Small intestine (tissue), 7 donors: Measurements from ENCODE around the gene DAGLA. TPM values are rescaled to one million over a fixed set of nuclear protein-coding genes. Genes with fewer than 3 reads are reported as not detected.
"Not testable (repeated sequence)": the region's sequence is repeated elsewhere in the genome, so short reads cannot be mapped to it uniquely, and the experiment has no call there.

ENCODE experiments used
- DNase-seq, 2 donors: peaks; one replicate each; pipeline versions ENCODE4 v3.0.0 to v3.0.0-alpha.2; 2013
- FAIRE-seq: peaks from 2 replicates; lab custom pipeline; 2012; peaks lifted over from hg19 to GRCh38; lab: Jason Lieb, UNC
- H3K27ac ChIP-seq, 3 donors: one replicate each; pipeline ENCODE4 v1.5.1; 2013; ENCODE audit warnings: low read length in 2 of 3, mild to moderate bottlenecking in 2 of 3, control low read depth in 1 of 3, inconsistent platforms in 1 of 3, low read depth in 1 of 3, moderate library complexity in 1 of 3
- H3K27me3 ChIP-seq, 3 donors: one replicate each; pipeline ENCODE4 v1.6.1; 2013; ENCODE audit warnings: low read length in 3 of 3, inconsistent platforms in 1 of 3; ENCODE audit not compliant: control insufficient read depth in 3 of 3, insufficient read depth in 3 of 3
- H3K36me3 ChIP-seq, 3 donors: one replicate each; pipeline ENCODE4 v1.6.1; 2013; ENCODE audit warnings: low read length in 3 of 3, inconsistent platforms in 1 of 3, low read depth in 1 of 3, mild to moderate bottlenecking in 1 of 3, moderate library complexity in 1 of 3; ENCODE audit not compliant: control insufficient read depth in 3 of 3, insufficient read depth in 2 of 3
- H3K4me1 ChIP-seq, 3 donors: one replicate each; pipeline ENCODE4 v1.6.1; 2013; ENCODE audit warnings: low read length in 2 of 3, inconsistent platforms in 1 of 3, low read depth in 1 of 3, mild to moderate bottlenecking in 1 of 3, moderate library complexity in 1 of 3; ENCODE audit not compliant: control insufficient read depth in 3 of 3, insufficient read depth in 2 of 3
- H3K4me3 ChIP-seq, 3 donors: one replicate each; pipeline ENCODE4 v1.5.1; 2013; ENCODE audit warnings: low read length in 3 of 3, control low read depth in 1 of 3, inconsistent platforms in 1 of 3, low read depth in 1 of 3, mild to moderate bottlenecking in 1 of 3, moderate library complexity in 1 of 3
- H3K9me3 ChIP-seq, 2 donors: one replicate each; pipeline ENCODE4 v1.6.1; 2013; ENCODE audit warnings: low read depth in 1 of 2, low read length in 1 of 2; ENCODE audit not compliant: control insufficient read depth in 2 of 2, insufficient read depth in 1 of 2
- WGBS, 3 donors: extraction: QIAGEN DNeasy Blood & Tissue Kit; methylation state at CpG; one replicate each; pipeline ENCODE4 v1.1.7; 2013; 5-methylcytosine and 5-hydroxymethylcytosine counted together
- polyA plus RNA-seq, 4 donors: library from polyadenylated mRNA; stranded (reverse) in 3 of 4; unstranded in 1 of 4; fragments of 200-250 nt in 3 of 4; fragments of 120-200 nt in 1 of 4; gene quantifications; one replicate each; pipeline versions ENCODE4 v1.2.1 to v1.2.3, GENCODE V29; 2013
- donor health status: healthy with polysubstance abuse.
- donor health status: control.
- donor health status: control.
- donor health status: Bipolar disorder and iron deficiency.
- donor health status: healthy.

The DAGLA gene
- polyA plus RNA-seq, 4 donors: 0.22 to 14.9 (median 3.8) TPM

DNA sequence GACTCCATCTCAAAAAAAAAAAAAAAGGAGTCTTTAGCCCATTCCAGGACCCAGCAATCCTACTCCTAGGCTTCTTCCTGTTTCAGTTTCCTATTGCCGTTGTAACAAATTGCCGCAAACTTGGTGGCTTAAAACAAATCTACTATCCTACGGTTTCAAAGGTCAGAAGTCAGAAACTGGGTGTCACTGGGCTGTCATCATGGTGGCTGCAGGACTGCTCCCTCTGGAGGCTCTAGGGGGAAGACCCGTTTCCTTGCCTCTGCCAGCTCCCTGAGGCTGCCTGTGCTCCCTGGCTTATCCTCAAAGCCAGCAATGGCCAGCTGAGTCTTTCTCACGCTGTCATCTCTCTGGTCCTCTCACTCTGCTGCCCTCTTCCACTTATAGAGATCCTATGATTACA, 8.7 kb upstream of the DAGLA start:
- FAIRE-seq: no peak
- Histone ChIP-seq H3K27me3 (peaks cover 0 to 2% (median 0%) of the 10 kb centered on the region in 3 donors), H3K27ac (peak overlapping the region in 2 of 3 donors; percentile 11 to 31), H3K4me3 (no peak overlapping the region), H3K9me3 (no peaks in the 10 kb centered on the region), H3K36me3 (peaks cover 0 to 8% (median 0%) of the 10 kb centered on the region in 3 donors), H3K4me1 (peaks cover 0 to 28% (median 0%) of the 10 kb centered on the region in 3 donors)
- DNase-seq: peak; percentile 76 to 86
- WGBS, 3 donors: 16 to 22% (median 21%) methylated on average over 5 of the region's 5 CpGs

DNA sequence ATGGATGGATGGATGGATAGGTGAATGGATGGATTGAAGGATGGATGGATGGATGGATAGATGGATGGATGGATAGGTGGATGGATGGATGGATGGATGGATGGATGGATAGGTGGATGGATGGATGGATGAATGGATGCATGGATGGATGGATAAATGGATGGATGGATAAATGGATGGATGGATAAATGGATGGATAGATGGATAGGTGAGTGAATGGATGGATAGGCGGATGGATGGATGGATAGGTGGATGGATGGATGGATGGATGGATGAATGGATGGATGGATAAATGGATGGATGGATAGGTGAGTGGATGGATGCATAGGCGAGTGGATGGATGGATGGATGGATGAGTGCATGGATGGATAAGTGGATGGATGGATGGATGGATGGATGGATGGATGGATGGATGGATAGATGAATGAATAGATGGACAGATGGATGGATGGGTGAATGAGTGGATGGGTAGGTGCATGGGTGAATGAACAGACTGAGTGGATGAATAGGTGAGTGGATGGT, 6.2 kb upstream of the DAGLA start:
- H3K4me3 ChIP-seq, H3K9me3 ChIP-seq, H3K27ac ChIP-seq, DNase-seq, FAIRE-seq, H3K27me3 ChIP-seq: not testable (repeated sequence)
- peaks cover 0 to 11% (median 0%) of the 10 kb centered on the region in 3 donors for H3K36me3 ChIP-seq
- peaks cover 0 to 17% (median 0%) of the 10 kb centered on the region in 3 donors for H3K4me1 ChIP-seq
- WGBS, 3 donors: 77 to 90% (median 81%) methylated on average over 2 of the region's 2 CpGs

DNA sequence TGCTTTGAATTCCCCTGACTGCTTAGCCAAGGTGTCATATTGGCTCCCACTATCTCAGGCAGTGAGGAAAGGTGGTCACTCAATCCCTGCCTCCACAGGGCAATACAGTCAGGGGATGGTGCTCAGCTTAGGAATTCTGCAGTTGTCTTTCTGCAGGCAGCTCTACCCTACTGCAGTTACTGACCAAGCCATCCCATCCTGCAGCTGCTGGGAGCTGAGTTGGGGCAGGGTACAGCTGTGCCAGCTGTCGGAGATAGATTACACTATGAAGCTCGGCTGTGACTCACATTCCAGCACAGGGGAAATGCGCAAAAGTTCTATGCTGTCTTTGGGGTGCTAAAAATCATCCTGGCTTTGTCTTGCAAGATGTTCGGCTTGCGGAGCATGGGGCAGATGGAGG, 4.4 kb upstream of the DAGLA start:
- H3K27ac ChIP-seq: no peak overlapping the region
- peaks cover 0 to 14% (median 0%) of the 10 kb centered on the region in 3 donors for H3K4me1 ChIP-seq
- H3K36me3 ChIP-seq: peaks cover 0 to 11% (median 0%) of the 10 kb centered on the region in 3 donors
- DNase-seq (no peak), FAIRE-seq (no peak)
- no peak overlapping the region for H3K4me3 ChIP-seq
- 65 to 83% (median 65%) methylated on average over 5 of the region's 5 CpGs for WGBS, 3 donors
- no peaks in the 10 kb centered on the region for H3K9me3 ChIP-seq
- peaks cover 0 to 5% (median 0%) of the 10 kb centered on the region in 3 donors for H3K27me3 ChIP-seq

DNA sequence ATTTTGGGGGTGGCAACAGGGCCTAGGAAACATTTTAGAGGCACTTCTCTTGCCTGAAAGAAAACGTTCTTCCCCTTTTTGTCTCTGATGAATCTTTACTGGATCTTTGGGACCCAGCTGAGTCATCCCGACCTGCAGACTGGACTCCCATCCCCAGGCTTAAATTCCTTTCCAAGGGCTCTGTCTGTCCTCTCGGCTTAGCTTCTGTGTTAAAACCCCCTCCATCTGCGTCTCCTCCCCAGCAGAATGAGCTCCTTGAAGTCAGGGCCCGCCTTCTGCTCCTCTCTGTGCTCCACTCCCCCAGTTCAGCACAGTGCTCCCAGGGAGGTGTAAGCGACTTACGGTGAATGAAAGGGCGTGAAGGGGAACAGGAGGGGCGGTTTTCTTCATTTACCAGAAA, 895 bp upstream of the DAGLA start:
- FAIRE-seq: no peak
- Histone ChIP-seq H3K27me3 (peaks cover 0 to 6% (median 0%) of the 10 kb centered on the region in 3 donors), H3K4me1 (peaks cover 0 to 43% (median 9%) of the 10 kb centered on the region in 3 donors), H3K36me3 (peaks cover 0 to 17% (median 0%) of the 10 kb centered on the region in 3 donors), H3K9me3 (no peaks in the 10 kb centered on the region), H3K4me3 (no peak overlapping the region), H3K27ac (no peak overlapping the region)
- WGBS, 3 donors: 60 to 78% (median 65%) methylated on average over 9 of the region's 9 CpGs
- no peak for DNase-seq

DNA sequence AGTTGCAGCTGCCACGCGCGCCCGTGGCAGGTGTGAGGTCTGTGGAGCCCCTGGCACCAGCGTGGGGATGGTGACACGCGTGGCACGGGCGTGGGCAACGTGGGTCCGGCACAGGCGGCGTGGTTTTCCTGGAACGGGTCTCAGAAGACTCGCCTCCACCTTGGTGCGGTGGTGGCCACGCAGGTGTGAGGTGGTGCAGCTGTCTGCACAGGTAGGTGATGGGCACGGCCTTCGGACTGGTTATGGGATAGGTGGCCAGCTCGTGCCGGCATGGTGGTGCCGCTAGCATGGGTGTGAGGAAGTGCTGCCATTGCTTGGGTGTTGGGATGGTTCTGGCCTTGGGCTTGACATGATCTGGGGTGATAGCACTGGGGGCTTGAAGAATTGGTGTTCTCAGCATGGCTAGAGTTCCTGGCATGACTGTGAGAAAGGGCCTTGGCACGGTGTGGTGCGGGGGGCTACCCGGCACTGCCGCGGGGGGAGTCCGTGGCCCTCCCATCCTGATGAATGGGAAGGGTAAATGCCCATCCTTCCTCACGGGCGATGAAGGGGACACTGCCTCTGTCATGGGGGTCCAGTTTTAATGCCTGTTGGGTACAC, 531 bp downstream of the DAGLA start:
- no peak overlapping the region for H3K27ac ChIP-seq
- H3K4me1 ChIP-seq: peaks cover 0 to 54% (median 12%) of the 10 kb centered on the region in 3 donors
- no peak for FAIRE-seq
- DNase-seq: no peak
- peak overlapping the region; percentile 31 to 74 (median 52) for H3K4me3 ChIP-seq
- H3K27me3 ChIP-seq: peaks cover 0 to 6% (median 0%) of the 10 kb centered on the region in 3 donors
- peaks cover 0 to 20% (median 0%) of the 10 kb centered on the region in 3 donors for H3K36me3 ChIP-seq
- WGBS, 3 donors: 42 to 47% (median 43%) methylated on average over 28 to 30 of the region's 30 CpGs
- H3K9me3 ChIP-seq: no peaks in the 10 kb centered on the region

DNA sequence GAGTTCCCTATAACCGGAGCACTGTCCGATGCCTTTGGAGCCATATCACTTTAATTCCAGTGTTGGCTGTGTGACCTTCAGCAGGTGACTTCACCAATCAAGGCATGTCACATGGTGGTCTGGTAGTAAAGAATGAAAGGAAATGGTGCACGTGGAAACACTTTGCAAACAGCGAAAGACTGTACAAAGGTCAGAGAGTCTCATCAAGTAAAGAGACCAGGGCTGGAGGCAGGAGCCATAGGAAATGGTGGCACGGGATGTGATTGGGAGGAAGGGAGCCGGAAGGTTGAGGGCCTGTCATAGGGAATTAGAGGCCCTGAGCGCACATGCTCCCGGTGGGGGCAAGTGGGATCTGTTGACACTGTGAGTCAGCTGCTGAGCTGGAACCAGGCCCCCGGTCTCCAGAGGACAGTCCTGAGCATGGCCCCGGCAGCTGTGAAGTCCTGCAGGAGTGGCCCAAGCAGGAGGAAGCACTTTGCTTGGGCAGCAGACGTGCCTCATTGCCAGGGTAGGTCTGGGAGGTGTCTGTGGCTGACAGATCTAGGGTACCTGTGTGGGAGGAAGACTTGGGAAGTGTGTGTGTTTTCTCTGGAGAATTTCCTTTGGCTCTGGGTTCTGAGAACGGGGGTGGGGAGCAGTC, 2.0 kb downstream of the DAGLA start:
- 25 to 43% (median 28%) methylated on average over 12 of the region's 12 CpGs for WGBS, 3 donors
- peaks cover 0 to 2% (median 0%) of the 10 kb centered on the region in 3 donors for H3K27me3 ChIP-seq

DNA sequence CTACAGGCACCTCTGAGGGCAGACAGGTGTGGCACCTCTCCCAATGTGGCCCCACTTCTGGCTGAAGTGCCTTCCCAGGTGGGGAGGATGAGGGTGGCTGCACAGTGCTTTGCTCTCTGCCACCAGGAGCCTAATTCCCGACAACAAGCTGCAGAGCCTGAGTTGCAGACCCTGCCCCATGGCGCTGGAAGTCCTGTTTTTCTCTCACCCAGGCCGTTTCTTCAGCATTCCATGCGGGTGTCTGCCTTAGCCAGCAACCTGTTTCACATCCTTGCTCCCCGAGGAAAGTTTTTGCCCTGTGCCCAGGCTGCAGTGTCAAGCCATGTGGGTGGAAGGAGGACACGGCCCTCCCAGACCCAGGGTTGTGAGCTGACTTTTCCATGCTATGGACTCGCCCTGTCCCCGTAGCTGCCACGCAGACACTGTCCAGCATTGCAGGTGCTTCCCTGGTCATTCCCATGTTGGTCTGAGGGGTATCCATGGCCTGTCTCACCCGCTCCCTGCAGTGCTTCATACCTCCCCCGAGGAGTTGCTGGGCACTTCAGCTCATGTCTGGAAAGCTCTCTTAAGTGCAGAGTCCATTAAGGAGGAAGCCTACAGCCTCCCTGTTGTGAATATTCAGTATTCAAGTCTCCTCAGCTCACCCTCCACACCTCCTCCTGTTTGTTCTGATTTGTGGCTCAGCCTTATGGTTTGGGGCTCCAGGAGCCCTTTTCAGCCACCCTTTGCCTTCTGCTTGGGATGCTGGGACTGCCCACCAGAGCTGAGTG, 2.9 kb downstream of the DAGLA start:
- Histone ChIP-seq H3K4me1 (peaks cover 0 to 54% (median 12%) of the 10 kb centered on the region in 3 donors), H3K4me3 (peak overlapping the region in 2 of 3 donors; percentile 32), H3K36me3 (peaks cover 0 to 23% (median 0%) of the 10 kb centered on the region in 3 donors), H3K27ac (peak overlapping the region in 2 of 3 donors; percentile 2 to 86), H3K9me3 (no peaks in the 10 kb centered on the region), H3K27me3 (peaks cover 0 to 2% (median 0%) of the 10 kb centered on the region in 3 donors)
- WGBS, 3 donors: 48 to 74% (median 50%) methylated on average over 11 of the region's 11 CpGs
- DNase-seq: no peak
- no peak for FAIRE-seq

More for the DNA sequence above, 2.0 kb downstream of the DAGLA start:
- DNase-seq: peak; percentile 70 to 94
- Histone ChIP-seq H3K36me3 (peaks cover 0 to 23% (median 0%) of the 10 kb centered on the region in 3 donors), H3K27ac (peak overlapping the region in 2 of 3 donors; percentile 72 to 86), H3K4me3 (peak overlapping the region in 2 of 3 donors; percentile 32), H3K9me3 (no peaks in the 10 kb centered on the region), H3K4me1 (peaks cover 0 to 54% (median 12%) of the 10 kb centered on the region in 3 donors)
- no peak for FAIRE-seq
